ENCODE measurements around the gene NDUFS6.

Gene NDUFS6

DNA sequence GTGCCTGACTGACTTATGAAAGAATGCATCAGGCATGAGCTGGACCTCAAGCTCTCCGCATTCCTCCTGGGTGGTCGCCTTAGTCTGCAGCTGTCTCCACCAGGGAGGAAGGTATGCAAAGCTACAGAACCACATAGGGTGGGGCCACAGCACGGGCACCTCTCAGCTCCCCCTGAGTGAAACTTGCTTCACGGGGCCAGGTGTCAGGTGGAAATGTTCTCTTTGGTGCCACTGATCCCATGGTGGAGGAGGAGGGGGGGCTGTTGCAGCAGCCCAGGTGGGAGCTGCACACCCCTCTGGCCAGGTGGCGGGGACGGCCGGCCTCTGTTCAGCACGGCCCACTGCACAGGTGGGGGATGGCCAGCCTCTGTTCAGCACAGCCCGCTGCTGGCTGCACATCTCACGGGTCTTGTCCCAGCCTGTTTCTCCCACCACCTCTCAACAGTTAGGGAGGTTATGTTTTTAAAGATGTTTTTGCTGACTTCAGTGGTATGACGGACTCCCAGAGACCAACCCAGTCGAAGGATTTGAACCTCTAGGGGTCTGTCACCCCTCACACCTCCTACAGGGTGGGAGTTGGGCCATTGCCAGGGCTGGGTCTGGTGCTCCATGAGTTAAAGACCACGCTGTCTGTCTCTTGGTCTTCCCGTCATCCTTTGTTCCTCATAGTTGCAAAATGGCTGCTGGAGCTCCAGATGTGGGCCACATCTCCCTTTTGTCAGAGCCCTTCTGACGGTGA is 35.9 kb upstream of the NDUFS6 start:
- no peak for DNase-seq (ENCODE audit: extremely low read depth in 1 of 2, low read depth in 1 of 2)

DNA sequence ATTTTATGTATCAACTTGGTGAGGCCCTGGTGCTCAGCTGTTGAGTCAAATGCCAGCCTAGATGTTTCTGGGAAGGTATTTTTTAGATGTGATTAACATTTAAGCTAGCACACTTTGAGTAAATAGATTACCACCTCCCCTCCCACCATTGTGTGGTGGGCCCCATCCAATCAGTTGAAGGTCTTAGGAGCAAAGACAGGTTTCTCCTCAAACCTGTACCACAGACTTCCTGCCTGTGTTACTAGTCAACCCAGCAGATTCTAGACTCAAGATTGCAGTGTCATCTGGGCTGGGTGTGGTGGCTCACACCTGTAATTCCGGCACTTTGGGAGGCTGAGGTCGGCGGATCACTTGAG is 35.3 kb upstream of the NDUFS6 start:
- no peak for DNase-seq (ENCODE audit: extremely low read depth in 1 of 2, low read depth in 1 of 2)

DNA sequence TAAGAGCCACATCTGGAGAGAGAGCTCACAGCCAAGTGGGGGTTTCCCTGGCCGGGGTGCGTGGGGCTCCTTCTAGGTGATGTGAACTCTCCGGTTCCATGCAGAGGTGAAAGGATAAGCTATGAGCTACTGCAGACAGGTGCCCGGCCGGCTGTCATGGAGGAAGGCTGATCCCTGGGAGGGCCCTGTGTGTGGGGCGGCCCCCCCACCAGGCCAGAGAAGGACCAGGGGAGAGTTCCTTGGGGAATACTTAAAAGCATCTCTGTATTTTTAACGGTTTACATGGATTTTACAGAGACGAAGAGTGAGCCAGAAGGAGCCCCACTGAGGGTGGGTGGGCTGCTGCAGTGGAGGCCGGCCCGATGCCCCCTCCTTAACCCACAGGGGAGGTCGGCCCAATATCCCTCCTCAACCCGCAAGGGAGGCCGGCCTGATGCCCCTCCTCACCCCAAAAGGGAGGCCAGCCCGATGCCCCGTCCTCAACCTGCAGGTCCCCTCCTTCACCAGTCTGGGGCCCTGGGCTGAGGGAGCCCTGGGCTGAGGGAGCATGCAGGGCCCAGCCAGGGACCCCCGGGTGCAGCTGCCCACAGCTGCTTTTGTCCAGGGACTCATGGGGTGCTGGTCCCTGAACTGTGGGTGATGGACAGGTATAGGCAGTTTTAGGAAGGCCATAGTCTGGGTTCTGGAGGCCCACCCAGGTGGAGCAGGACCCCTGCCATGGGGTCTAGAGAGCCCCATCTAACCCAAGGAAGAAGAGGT is 33.5 kb upstream of the NDUFS6 start:
- no peak for DNase-seq (ENCODE audit: extremely low read depth in 1 of 2, low read depth in 1 of 2)

DNA sequence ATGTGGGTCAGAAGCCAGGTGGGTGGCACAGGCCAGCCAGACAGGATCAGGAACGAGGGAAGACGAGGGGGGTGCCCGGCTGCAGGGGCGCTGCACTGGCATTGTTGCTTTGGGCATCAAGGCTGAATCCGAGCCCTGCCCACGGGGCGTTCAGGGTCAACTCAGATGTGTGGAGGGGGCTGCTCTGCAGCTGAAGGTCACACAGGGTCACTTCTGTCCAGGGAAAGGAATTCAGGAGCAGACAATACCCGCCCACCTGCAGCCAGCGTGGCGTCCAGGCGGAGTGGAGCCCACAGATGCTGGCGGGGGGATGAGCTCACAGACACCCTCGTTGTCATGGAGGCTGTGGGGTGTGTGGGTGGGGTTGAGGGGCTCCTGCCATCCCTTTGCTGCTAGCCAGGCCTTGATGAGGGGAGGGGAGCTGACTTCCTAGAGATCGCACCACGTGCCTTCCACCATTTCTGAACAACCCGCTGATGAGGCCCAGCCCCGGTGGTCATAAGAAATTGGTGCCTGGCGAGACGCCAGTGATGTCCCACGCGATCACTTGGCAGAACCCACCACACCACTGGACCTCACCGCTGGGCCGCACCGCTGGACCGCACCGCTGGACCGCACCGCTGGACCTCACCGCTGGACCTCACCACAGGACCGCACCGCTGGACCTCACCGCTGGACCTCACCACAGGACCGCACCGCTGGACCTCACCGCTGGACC is 32.8 kb upstream of the NDUFS6 start:
- DNase-seq (ENCODE audit: extremely low read depth in 1 of 2, low read depth in 1 of 2), result no peak

GRCh38 chr5:1769017-1769640 is 32.1 kb upstream of the NDUFS6 start:
- DNase-seq (ENCODE audit: extremely low read depth in 1 of 2, low read depth in 1 of 2), result no peak

GRCh38 chr5:1769752-1770442 is 31.3 kb upstream of the NDUFS6 start:
- no peak for DNase-seq (ENCODE audit: extremely low read depth in 1 of 2, low read depth in 1 of 2)

- DNase-seq (ENCODE audit: extremely low read depth in 1 of 2, low read depth in 1 of 2), result no peak
Observed at GRCh38 chr5:1770443-1770802, 30.8 kb upstream of the NDUFS6 start.

DNA sequence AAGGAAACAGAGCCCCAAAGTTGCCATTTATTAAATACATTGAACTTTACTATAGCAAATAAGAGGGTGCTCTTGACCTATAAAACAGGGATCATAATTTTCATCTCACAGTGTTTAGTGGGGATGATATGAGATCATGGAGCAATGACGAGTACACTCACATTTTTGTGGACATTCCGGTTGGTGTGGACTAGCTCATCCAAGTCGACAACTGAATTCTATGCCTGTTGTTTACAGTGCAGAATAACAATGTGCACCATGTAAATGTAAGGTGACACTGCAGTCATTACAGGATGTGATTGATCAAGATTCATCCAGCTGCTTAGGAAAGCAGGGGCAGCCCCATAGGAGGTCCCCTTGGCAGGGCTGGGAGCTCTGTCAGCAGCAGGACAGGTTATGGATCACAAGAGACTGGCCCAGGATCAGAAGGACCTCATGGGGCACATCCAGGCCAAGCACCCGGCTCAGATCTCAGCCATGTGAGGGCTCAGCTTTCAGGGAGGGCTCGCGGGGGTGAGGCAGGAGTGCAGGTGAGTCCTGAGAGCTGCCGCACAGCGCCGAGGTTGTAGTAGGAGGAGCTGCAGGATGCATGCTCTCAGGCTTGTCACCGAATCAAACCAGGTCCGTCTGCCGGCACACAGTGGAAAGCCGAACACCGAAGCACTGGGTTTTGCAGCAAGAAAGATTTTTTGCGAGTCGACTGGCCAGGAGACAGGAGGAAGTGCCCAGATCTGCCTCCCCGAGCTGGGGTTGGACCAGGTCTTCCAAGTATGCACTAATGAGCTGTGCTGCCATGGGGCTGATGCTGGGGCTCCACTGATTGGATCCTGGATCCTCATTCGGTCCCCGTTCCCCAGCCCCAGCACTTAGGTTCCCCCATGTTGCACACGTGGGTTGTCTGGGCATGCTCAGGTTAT is 29.8 kb upstream of the NDUFS6 start:
- no peak for DNase-seq (ENCODE audit: extremely low read depth in 1 of 2, low read depth in 1 of 2)

DNA sequence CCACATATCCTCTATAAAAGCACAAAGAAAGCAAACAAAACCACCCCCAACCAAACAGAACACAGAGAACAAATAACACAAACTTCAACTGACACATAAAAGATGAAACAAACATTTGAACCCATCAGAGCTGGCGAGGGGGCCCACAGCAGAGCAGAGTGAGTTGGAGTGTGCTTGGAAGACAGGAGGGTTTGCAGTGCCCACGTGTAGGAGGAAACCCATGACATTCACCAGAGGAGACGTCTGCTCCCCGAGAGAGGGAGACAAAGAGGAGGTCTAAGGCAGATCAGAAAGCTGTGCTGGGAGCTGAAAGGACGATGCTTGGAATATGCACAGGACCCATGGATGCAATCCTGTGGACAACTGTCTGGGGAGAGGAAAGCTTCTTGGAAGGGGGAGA is 28.6 kb upstream of the NDUFS6 start:
- no peak for DNase-seq (ENCODE audit: extremely low read depth in 1 of 2, low read depth in 1 of 2)

DNA sequence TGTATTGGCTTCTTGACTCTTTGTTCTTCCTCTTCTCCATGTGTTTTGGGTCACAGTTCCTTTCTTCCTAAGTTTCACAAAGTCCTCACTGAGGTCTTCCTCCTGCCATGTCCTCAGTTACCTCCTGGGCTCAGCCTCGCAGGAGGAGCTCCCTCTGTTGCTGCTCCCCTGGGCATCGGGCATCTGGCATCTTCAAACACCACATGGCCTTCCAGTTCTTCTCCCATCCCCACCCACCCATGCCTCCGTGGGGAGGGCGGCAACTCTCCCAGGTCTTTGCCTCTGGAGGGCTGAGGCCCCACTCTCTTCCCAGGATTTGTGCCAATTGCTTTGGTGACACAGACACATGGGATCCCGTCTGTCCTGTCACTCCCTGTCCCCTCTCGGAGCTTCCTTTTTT is 24.4 kb upstream of the NDUFS6 start:
- DNase-seq (ENCODE audit: extremely low read depth in 1 of 2, low read depth in 1 of 2), result no peak

DNA sequence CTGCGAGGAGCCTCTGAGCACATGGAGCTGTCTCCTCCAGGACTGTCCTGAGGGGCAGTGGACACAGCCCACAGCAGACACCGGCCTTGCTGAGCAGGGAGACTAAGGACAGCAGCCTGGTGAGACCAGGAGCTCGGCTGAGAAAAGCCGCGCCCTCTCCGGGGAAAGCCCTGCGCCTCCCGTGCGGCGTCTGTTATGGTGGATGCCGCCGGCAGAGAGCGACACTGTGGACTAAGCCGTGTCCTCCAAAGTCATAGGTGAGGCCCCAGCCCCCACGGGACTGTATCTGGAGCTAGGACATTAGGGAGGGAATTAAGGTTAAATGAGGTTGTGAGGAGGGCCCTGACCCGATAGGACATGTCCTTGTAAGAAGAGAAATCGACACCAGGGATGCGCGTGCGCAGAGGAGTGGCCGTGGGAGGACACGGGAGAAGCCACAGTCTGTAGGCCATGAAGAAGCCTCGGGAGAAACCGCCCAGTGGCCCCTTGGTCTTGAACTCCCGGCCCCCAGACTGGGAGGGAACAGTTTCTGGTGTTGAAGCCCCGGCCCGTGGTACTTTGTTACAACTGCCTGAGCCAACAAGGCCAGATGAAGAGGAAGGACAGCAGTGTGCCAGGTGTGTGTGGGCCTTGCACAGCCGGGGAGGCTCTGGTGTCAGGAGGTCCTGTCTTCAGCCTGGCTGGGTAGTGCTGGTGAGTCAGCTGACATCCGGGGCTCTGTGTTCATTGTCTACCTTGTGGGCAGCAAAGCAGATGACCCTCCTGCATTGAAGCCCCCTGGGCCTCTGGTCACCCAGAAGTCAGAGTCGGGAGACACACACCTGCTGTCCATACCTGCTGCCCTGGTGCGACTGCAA is 23.7 kb upstream of the NDUFS6 start:
- no peak for DNase-seq (ENCODE audit: extremely low read depth in 1 of 2, low read depth in 1 of 2)

DNA sequence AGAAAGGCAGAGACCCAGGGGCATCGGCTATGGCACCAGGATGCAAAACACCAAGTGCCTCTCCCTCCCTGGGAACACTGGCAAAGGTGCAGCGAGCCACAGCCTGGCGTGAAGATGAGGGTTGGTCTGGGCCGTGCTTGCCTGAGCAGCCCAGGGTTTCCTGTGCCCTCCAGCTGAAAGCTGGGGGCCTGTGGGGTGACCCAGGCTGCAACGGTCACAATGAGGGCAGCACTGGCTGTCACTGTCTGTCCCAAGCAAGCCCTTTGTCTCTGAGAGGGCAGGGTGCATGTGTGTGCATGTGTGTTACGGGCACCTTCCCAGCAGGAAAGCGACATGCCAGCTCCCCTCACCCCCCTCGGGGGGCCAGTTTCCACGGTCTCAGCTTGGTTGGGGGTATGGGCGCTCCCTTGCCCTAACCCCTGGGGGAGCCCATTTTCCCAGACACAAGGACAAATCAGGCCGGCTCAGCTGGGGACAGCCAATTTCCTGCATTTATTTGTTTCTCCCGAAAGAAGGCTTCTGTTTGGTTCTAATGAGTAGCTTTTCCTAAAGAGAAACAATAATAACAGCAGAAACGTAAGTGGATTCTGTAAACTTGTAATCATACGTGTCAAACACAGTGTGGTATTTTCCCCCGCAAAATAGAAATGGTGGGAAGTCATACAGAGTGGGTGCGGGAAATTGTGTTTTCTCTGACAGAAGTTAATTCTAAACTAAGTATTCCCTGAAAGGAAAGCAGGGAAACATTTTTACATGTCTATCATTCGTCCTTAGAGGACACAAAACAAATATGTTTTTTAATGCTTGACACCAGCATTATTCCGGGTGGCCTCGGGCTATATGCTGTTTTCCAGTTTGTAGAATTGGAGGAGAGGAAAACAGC is 22.8 kb upstream of the NDUFS6 start:
- no peak for DNase-seq (ENCODE audit: extremely low read depth in 1 of 2, low read depth in 1 of 2)

DNA sequence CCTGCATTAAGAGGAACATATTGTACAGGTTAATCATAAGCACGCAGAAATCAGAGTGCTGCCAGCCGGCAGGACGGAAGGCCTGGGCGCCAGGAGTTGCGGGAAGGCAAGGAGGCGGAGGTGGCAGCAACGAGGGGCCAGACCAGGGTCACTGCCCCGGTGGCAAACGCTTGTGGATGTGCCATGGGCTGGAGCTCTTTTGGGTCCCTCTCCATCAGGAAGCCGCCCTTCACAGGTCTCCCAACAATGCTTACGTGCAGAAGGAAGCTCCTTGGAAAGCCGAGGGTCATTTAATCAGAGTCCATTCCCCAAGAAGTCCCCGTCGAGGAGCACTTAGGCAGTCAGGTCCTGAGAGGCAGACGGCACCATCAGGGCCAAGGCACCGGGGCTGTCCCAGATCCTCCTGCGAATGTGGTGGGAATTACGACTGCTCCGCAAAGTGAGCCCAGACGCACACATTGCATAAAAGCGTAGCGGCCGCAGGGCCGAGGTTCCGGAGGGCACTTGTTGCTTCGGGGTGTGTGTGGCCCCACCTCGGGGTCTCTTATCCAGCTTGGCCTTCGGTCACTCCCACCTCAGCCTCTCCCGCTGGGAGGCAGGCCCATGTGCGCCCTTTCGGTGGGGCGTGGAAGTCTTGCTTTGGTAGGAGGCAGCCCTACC is 22.1 kb upstream of the NDUFS6 start:
- DNase-seq (ENCODE audit: extremely low read depth in 1 of 2, low read depth in 1 of 2), result no peak

DNA sequence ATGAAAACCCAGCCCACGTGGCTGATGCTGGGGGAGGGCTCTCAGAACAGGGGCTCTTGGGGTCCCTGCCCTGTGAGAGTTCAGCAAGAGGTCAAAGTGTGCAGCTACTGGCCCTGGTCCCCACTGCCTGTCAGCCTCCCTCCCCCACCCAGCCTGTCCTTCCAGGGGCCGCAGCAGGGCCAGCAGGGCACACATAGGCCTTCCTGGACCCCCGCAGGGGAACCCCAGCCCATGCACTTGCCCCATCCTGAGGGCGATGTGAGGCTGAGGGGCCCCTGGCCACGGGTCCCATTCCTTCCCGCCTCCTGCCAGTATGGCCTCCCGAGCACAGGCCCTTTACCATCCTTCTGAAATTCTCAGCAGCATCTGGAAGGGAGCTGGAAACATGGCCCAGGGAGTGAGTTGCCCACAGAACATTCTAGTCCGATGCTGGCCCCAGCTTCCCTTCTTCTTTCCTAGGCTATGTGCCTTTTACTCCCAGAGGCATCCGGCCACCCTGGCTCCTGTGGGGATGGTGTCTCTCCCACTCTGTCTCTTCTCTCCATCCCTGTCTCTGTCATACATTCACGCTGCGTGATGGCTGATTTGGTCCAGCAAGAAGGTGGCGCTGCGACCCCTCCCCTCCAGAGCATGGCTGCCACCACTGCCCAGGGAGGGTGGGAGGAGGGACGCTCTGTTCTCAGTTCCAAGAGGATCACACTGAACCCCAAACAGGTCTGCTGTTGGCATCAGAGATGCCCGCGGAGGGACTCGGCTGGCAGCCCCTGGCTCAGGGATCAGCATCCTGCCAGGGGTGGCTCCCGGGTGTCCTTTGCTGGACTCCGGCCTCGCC is 21.2 kb upstream of the NDUFS6 start:
- DNase-seq (ENCODE audit: extremely low read depth in 1 of 2, low read depth in 1 of 2), result no peak

- no peak for DNase-seq (ENCODE audit: extremely low read depth in 1 of 2, low read depth in 1 of 2)
Observed at GRCh38 chr5:1780614-1780930, 20.6 kb upstream of the NDUFS6 start.

GRCh38 chr5:1781107-1781506 is 20.1 kb upstream of the NDUFS6 start:
- DNase-seq (ENCODE audit: extremely low read depth in 1 of 2, low read depth in 1 of 2), result no peak

All from activated CD8-positive, alpha-beta memory T cell treated with anti-CD3 and anti-CD28 coated beads for 1 hour (primary cell).